ENCODE data around the gene DDX39A.

DNA sequence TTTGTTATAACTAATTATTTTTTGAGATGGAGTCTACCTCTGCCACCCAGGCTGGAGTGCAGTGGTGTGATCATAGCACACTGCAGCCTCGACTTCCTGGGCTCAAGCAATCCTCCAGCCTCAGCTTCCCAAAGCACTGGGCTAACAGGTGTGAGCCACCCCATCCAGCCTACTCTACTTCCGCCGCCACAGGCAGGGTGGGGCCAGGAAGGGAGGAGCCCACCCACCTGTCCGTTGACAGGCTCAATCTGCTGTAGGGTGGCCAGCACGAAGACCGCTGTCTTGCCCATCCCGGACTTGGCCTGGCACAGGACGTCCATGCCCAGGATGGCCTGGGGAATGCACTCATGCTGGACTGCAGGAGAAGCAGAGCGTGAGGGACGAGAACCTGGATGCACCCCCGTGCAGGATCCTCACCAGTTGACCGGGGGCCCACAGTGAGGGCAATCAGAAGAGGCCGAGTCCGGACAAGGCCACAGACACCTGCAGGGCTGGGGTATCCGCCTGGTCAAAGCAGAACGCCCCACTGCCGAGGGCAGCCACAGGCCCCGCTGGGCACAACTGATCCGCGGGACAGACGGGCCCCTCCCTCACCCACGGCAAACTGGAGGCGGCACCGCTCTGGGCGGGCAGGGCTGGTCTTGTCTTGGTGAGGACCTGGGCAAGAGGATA, 6.7 kb downstream of the DDX39A start:
- TF ChIP-seq SIN3A (IDR thresholded peaks at IDR 0.05; ENCODE audit: borderline replicate concordance, insufficient read depth, low read depth, low read length) (no peak), TCF7L2 (IDR thresholded peaks at IDR 0.05; ENCODE audit: low read depth, low read length) (no peak), REST (IDR thresholded peaks at IDR 0.05; ENCODE audit: insufficient read depth in 1 of 2, low read depth in 2 of 2, low read length in 1 of 2) (no peak), POLR2AphosphoS5 (IDR thresholded peaks at IDR 0.05; ENCODE audit: low read depth, low read length) (no peak)

Data from Panc1 (cell line).